Esophagus muscularis mucosa (tissue), 2 donors: ENCODE results near the gene TBC1D22A.

Source experiments
- EP300 ChIP-seq: sonication (generic); formaldehyde crosslinking; IDR thresholded peaks from one replicate; pipeline ENCODE4 v1.6.1; 2017; ENCODE audit warnings: antibody characterized with exemption
- POLR2A ChIP-seq: fragments of 450-650 bp; IDR thresholded peaks from one replicate; pipeline ENCODE4 v1.6.1; 2017; ENCODE audit warnings: antibody characterized with exemption, moderate library complexity, mild to moderate bottlenecking, low read depth

DNA sequence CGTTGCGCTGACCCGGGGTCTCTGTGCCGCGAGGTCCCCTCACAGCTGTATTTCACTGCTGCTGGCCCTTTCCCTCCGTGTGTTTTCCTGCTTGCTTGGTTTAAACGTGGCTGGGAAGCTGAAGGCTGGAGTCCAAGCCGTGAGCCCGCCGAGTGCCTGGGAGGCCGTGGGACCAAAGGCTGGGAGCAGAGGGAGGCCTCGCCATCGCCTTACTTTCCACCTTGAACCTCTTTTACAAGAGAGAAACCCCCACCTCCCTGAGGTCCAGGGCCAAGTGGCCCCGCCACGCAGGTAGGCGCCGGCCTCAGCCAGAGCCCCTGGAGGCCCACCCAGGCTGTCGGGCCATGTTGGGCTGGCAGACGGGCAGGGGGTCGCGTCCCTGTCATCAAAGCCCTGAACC lies 411.6 kb downstream of the TBC1D22A start:
- TF ChIP-seq POLR2A (no peak), EP300 (no peak)
